NCI-H2227 treated with DMSO at 0.1 percent for 48 hours (cell line): ENCODE measurements around the gene ZACN.

Experiments used
- DNase-seq: peaks from one replicate; lab custom pipeline; 2025; lab: John Stamatoyannopoulos, UW

The ZACN gene

GRCh38 chr17:76102944-76103273 lies 23.9 kb downstream of the ZACN start:
- no peak for DNase-seq

GRCh38 chr17:76103274-76104139 lies 24.5 kb downstream of the ZACN start, which contains the start of gene EXOC7:
Gene EXOC7, minus strand, starts transcription at chr17:76103787. Its CDS starts 95 bp downstream, at chr17:76103692.
- DNase-seq, result peak; percentile 91

GRCh38 chr17:76104140-76104895 lies 25.3 kb downstream of the ZACN start:
- DNase-seq, result no peak

GRCh38 chr17:76104896-76105231 lies 25.9 kb downstream of the ZACN start:
- no peak for DNase-seq

- DNase-seq, result peak; percentile 29
Observed at GRCh38 chr17:76106703-76107102, 27.7 kb downstream of the ZACN start.

GRCh38 chr17:76107509-76107908 lies 28.5 kb downstream of the ZACN start:
- no peak for DNase-seq

- no peak for DNase-seq
Observed at GRCh38 chr17:76111956-76112355, 33.0 kb downstream of the ZACN start.

- no peak for DNase-seq
Observed at GRCh38 chr17:76115138-76115754, 36.3 kb downstream of the ZACN start.

- DNase-seq, result no peak
Observed at GRCh38 chr17:76119409-76120371, 40.7 kb downstream of the ZACN start.

GRCh38 chr17:76120658-76121008 lies 41.7 kb downstream of the ZACN start:
- DNase-seq, result no peak

GRCh38 chr17:76121932-76122430 lies 43.0 kb downstream of the ZACN start:
- no peak for DNase-seq

- DNase-seq, result no peak
Observed at GRCh38 chr17:76122431-76123190, 43.6 kb downstream of the ZACN start.

- DNase-seq, result no peak
Observed at GRCh38 chr17:76123191-76123499, 44.2 kb downstream of the ZACN start.

- no peak for DNase-seq
Observed at GRCh38 chr17:76123749-76124581, 45.0 kb downstream of the ZACN start.

GRCh38 chr17:76124582-76125390 lies 45.8 kb downstream of the ZACN start:
- DNase-seq, result no peak

GRCh38 chr17:76125391-76125675 lies 46.4 kb downstream of the ZACN start:
- no peak for DNase-seq

- DNase-seq, result no peak
Observed at GRCh38 chr17:76125922-76126321, 46.9 kb downstream of the ZACN start.

- DNase-seq, result no peak
Observed at GRCh38 chr17:76130473-76130872, 51.5 kb downstream of the ZACN start.

GRCh38 chr17:76131051-76131691 lies 52.2 kb downstream of the ZACN start:
- no peak for DNase-seq
